ENCODE results near the gene NSD2.
"Not testable (repeated sequence)": the region's sequence is repeated elsewhere in the genome, so short reads cannot be mapped to it uniquely, and the experiment has no call there.

NSD2 gene

DNA sequence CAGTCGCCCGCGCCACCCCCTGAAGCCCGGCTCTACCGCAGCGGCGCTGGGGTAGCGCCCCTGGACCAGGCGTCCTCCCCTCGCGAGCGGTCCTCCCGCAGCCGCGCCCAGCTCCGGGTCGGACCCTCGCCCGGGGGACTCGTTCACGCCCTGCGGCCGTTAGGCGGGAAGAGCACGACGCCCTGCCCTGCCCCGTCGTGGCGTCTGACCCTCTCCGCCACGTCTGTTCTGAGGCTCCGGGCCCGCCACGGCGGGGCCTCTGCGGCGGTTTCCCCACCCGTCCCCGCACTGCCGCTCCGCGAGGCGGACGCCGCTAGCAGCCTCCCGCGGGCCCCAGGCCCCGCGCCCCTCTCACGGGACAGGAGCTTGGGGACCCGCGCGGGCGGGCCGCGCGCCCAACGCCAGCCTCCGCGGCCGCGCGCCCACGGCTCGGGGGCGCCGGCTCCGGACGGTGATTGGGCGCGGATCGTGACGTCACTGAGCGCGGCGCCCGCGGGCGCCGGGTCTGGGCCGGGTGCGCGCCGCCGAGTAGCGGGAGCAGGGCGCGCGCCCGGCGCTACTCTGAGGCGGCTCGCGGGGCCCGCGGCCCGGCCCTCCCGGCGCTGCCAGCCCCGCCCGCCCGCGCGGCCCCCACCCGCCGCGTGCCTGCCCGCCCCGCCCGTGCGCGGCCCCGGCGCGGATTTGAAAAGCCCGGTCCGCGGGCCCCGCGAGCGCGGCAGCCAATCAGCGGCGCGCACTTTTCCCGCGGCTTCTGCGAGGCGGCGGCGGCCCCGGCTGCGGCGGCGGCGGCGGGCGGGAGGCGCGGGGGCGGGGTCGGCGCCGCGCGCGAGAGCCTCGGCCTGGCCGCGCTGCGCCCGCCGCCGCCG lies at the start of gene NSD2:
Gene NSD2, plus strand, starts transcription at position 816 of the 866 bp plus-strand sequence. CDS start 29,262 bp downstream, outside the sequence.
- peak in 1 of 2 experiments; percentile 15 for DNase-seq

DNA sequence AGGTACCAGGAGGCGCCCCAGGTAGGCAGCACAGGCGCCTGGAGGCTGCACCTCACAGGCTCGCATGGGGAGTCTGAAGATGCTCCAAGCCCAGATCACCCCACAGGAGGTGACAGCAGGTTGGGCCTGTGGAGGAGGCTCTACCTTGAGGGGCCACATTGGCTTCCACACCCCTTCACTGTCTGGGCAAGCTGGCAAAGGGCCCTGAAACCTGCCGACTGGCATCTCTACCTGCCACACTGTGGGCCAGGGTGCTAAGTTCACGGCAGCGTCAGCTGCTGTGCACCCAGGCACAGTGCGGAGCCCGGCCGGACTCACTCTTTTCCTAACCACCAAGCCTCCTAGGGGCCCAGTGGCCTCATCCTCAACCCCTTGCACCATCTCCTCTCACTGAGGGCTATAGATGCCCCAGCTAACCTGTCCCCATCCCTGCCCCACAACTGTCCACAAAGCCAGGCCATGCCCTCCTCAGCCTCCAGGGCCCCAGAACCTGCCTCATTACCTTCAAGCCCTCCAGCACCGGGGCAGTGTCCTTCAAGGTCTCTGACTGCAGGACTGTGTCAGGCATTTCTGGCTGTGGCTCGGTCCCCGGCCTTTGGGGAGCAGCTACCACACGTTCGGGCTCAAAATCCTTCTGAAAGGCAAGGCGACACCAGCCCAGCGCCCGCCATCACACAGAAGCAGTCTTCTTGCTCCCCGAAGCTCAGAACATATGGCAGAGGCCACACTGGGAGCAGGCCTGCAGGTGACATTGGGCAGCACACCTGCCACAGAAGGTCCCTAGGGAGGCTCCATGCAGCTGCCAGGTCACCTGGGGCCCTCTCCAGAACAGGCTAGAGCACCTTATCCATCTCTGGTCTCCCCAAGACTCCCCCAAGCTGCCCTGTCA lies 49.3 kb upstream of the NSD2 start:
- no peak for DNase-seq

DNA sequence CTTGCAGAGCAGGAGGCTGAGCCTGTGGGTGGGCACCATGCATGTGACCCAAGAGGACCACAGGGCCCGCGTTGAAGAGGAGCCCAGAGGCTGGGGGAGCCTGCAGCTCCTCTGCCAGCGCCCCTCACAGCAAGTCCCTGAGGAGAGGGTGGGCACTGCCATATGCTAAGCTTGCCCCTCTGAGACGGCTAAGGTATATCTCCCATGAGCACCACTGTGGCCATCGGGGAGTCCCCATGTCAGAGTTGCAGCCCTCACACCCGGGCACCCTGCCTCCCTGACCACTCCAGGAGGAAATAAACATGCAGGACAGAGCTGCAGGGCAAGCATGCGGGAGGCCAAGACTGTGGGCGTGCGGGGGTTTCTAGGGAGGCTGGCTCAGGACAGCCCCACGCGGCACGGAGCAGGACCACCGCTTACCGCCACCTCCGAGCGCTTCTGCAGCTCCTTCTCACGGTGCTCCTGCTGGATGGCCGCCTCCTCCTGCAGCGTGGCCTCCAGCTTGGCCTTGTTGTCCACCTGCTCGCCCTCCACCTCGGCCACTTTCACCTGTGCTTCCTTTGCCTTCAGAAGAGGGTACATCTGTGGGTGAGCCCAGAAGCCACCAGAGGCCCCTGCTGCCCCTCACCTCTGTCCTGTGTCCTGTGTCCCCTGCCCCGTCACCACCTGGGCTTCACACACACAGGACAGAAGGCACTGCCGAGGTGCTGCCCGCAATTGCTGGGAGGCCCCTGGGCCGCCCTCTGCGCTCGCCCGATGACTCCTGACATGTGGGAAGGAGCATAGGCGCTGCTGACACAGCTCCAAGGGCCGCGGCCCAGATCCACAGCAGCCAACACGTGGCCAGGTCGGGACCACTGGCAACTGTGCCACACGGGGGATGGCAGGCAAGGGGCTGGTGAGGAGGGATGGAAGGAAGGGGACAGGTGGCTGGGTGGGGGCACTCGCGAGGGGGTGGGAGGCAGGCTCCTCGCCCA lies 48.3 kb upstream of the NSD2 start:
- DNase-seq = no peak

DNA sequence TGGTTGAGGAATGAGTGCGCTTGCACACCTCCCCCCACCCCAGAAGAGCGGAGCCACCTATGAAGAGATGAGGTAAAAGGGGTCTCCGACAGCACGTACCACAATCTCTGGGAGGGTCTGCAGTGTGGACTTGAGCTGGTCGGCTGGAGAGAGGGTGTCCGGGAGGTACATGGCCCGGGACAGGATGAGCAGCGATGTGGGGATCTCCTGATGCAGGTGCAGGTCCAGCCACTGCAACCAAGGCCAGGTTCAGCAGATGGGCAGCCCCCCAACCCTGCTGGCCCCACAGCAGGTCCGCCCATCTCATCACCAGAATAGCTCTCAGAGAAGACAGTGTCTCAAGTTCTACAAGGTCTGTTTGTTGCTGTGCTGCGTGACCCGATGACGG lies 47.7 kb upstream of the NSD2 start:
- no peak for DNase-seq

DNA sequence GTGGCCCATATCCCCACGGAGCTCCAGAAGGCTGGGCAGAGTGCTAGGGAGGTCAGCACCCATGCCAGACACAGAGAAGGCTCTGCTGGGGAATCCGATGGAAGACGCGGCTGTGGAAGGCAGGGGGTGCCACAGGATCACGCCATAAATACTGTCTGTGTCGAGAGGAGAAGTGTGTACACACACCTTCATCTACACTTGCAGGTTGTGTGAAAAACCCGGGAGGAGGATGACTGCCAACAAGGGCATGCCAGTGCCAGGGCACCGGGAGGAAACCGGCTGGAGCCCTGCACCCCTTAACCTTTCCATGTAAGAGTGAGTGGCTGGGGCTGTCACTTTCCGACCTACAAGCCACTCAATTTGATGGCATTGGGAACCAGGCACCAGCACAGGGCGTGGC lies 46.4 kb upstream of the NSD2 start:
- no peak for DNase-seq

DNA sequence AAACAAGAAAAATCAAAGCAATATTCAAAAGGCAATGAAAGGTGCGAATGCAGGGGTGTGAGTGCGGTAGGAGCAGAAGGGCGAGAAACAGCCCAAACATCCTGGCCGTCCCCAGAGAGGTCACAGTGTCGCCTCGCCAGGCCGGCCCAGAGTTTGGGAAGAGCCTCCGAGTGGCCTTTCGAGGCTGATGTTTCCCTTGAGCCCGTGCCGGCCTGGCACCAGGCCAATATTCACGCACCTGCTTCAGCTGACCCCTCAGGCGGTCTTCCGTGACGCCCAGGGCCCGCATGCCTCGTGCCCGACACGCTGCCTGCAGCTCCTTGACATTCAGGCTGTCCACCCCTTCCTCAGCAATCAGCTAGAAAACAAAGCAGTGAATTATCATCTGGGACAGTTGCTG lies 45.9 kb upstream of the NSD2 start:
- no peak for DNase-seq

- DNase-seq = no peak
Observed at GRCh38 chr4:1826531-1827350, 44.5 kb upstream of the NSD2 start.

GRCh38 chr4:1830234-1830633 lies 41.0 kb upstream of the NSD2 start:
- no peak for DNase-seq

GRCh38 chr4:1830642-1831228 lies 40.5 kb upstream of the NSD2 start:
- DNase-seq = no peak

- no peak for DNase-seq
Observed at GRCh38 chr4:1831331-1831730, 39.9 kb upstream of the NSD2 start.

GRCh38 chr4:1832690-1833089 lies 38.5 kb upstream of the NSD2 start:
- DNase-seq = no peak

GRCh38 chr4:1833307-1834046 lies 37.7 kb upstream of the NSD2 start:
- DNase-seq = no peak

- DNase-seq = no peak
Observed at GRCh38 chr4:1834047-1834775, 37.0 kb upstream of the NSD2 start.

DNA sequence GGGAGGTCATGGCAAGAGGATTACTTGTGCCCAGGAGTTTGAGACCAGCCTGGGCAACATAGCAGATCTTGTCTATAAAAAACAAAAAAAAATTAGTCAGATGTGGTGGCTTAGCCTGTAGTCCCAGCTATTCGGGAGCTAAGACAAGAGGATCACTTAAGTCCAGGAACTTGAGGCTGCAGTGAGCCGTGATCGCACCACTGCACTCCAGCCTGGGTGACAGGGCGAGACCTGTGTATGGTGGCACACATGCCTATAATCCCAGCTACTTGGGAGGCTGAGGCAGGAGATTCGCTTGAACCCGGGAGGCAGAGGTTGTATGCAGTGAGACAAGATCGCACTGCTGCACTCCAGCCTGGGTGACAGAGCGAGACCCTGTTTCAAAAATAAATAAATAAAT lies 35.4 kb upstream of the NSD2 start:
- DNase-seq = not testable (repeated sequence)

DNA sequence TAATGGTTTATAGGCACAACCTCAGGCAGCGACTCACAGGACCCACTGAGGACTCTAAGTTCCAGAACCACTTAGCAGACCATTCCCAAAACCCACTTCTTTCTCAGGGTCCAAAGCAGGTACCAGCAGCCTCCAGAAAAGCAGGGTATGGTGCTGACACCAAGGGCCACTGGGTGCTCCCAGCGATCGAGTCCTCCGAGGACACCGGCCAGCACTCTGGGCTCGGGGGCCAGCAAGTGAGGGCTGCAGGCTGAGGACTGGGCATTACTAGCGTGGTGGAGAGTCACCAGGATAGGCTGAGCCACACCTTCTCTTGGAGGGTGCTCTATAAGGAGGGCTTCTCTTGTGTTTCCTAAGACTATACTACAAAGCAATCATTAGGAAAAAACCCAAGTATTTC lies 34.5 kb upstream of the NSD2 start:
- no peak for DNase-seq

DNA sequence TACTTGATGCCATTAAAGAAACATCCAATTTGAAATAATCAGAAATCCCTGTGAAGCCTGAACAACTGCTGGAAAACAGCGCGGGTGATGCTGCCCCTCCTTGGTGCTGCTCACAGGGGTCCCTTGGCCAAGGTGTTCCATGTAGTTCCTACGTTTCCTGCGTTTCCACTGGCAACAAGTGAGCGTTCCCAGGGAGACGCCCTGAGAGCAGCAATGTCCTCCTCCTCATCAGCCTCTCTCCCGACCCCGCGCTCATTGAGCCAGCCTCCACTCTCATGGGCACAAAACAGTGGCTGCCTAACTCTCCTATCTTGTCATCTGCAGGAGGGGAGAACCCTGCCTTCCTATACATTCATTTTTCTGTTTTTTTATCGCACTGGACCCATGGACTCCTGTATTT lies 34.1 kb upstream of the NSD2 start:
- no peak for DNase-seq

DNA sequence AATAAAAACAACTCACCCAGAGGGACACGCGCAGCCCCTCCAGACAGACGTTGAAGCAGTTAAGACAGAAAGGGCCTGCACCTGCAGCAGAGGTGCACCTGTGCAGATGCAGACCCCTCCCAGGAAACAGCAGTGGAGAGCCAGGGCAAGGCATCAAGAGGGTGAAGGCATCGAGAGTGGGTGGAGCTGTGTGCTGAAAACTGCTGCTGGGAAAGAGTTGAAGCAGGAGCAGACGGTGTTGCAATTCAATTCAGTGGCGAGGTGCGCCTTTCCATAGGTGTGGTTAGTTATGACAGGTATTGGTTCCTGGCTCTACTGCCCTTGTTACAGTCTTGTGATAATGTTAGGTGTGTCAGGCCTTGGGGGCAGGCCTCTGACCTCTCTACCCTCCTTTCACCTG lies 31.9 kb upstream of the NSD2 start:
- DNase-seq = no peak

GRCh38 chr4:1841201-1841886 lies 29.8 kb upstream of the NSD2 start:
- DNase-seq = no peak

GRCh38 chr4:1841887-1842210 lies 29.3 kb upstream of the NSD2 start:
- no peak for DNase-seq

Data from cerebellar nuclear complex (tissue), 1 donor.